Central memory CD8-positive, alpha-beta T cell (primary cell): ENCODE data around the gene KISS1R.
A peak's percentile ranks its signal among the peaks of the same experiment; 100 is the strongest.
"Not testable (repeated sequence)": the region's sequence is repeated elsewhere in the genome, so short reads cannot be mapped to it uniquely, and the experiment has no call there.

Experiments
- ATAC-seq: fragments of 150-1000 bp; cut with Tn5 transposase; replicated peaks from 2 replicates; pipeline ENCODE4 v1.10.0; 2022; ENCODE audit warnings: mild to moderate bottlenecking, moderate FRiP score, moderate number of reproducible peaks; ENCODE audit not compliant: poor library complexity, severe bottlenecking; ENCODE audit errors: extremely low read depth
- DNase-seq, 2 donors: peaks; one replicate each; pipeline ENCODE4 v3.0.0; 2021; ENCODE audit warnings: low spot score in 2 of 2
- H3K27ac Mint-ChIP-seq: one replicate; pipeline ENCODE4 v1.8.0; 2022; ENCODE audit warnings: low read depth, mild to moderate bottlenecking, moderate library complexity, mixed read lengths
- H3K27me3 Mint-ChIP-seq: one replicate; pipeline ENCODE4 v1.8.0; 2022; ENCODE audit warnings: mixed read lengths
- H3K36me3 Mint-ChIP-seq: one replicate; pipeline ENCODE4 v1.8.0; 2022; ENCODE audit warnings: mild to moderate bottlenecking, moderate library complexity, mixed read lengths; ENCODE audit not compliant: insufficient read depth
- H3K4me1 Mint-ChIP-seq: one replicate; pipeline ENCODE4 v1.8.0; 2022; ENCODE audit warnings: mixed read lengths
- H3K4me3 Mint-ChIP-seq: one replicate; pipeline ENCODE4 v1.8.0; 2022; ENCODE audit warnings: mild to moderate bottlenecking, moderate library complexity, mixed read lengths
- H3K9me3 Mint-ChIP-seq: one replicate; pipeline ENCODE4 v1.8.0; 2022; ENCODE audit warnings: mixed read lengths

The KISS1R gene

GRCh38 chr19:953445-954271, 36.5 kb downstream of the KISS1R start:
- Mint-ChIP-seq H3K9me3 (no peaks in the 10 kb centered on the region), H3K4me3 (peak overlapping the region; percentile 79), H3K36me3 (peaks cover 2% of the 10 kb centered on the region), H3K27ac (peak overlapping the region; percentile 57), H3K27me3 (no peaks in the 10 kb centered on the region), H3K4me1 (peaks cover 4% of the 10 kb centered on the region)
- DNase-seq, result no peak
- no peak for ATAC-seq

- H3K4me1 Mint-ChIP-seq, result peaks cover 4% of the 10 kb centered on the region
- H3K9me3 Mint-ChIP-seq, result no peaks in the 10 kb centered on the region
- DNase-seq (no peak), ATAC-seq (no peak)
- H3K36me3 Mint-ChIP-seq, result peaks cover 2% of the 10 kb centered on the region
- H3K4me3 Mint-ChIP-seq, result no peak overlapping the region
- H3K27me3 Mint-ChIP-seq, result no peaks in the 10 kb centered on the region
- no peak overlapping the region for H3K27ac Mint-ChIP-seq
Measured at GRCh38 chr19:954272-954671, 37.1 kb downstream of the KISS1R start.

GRCh38 chr19:954672-955494, 37.8 kb downstream of the KISS1R start:
- peaks cover 4% of the 10 kb centered on the region for H3K4me1 Mint-ChIP-seq
- H3K4me3 Mint-ChIP-seq, result no peak overlapping the region
- H3K27ac Mint-ChIP-seq, result no peak overlapping the region
- H3K9me3 Mint-ChIP-seq, result no peaks in the 10 kb centered on the region
- ATAC-seq, result no peak
- H3K27me3 Mint-ChIP-seq, result no peaks in the 10 kb centered on the region
- H3K36me3 Mint-ChIP-seq, result peaks cover 2% of the 10 kb centered on the region
- DNase-seq, result no peak

GRCh38 chr19:955803-956765, 39.0 kb downstream of the KISS1R start:
- no peaks in the 10 kb centered on the region for H3K9me3 Mint-ChIP-seq
- peaks cover 2% of the 10 kb centered on the region for H3K36me3 Mint-ChIP-seq
- H3K4me1 Mint-ChIP-seq, result peaks cover 4% of the 10 kb centered on the region
- no peaks in the 10 kb centered on the region for H3K27me3 Mint-ChIP-seq
- H3K4me3 Mint-ChIP-seq, result no peak overlapping the region
- ATAC-seq (no peak), DNase-seq (no peak)
- H3K27ac Mint-ChIP-seq, result no peak overlapping the region

- H3K27ac Mint-ChIP-seq, result no peak overlapping the region
- H3K27me3 Mint-ChIP-seq, result no peaks in the 10 kb centered on the region
- DNase-seq (no peak), ATAC-seq (no peak)
- H3K36me3 Mint-ChIP-seq, result peaks cover 2% of the 10 kb centered on the region
- peaks cover 4% of the 10 kb centered on the region for H3K4me1 Mint-ChIP-seq
- H3K9me3 Mint-ChIP-seq, result no peaks in the 10 kb centered on the region
- H3K4me3 Mint-ChIP-seq, result no peak overlapping the region
Measured at GRCh38 chr19:956766-957440, 39.8 kb downstream of the KISS1R start.

GRCh38 chr19:957578-957977, 40.4 kb downstream of the KISS1R start:
- H3K36me3 Mint-ChIP-seq, H3K4me1 Mint-ChIP-seq, H3K27me3 Mint-ChIP-seq, DNase-seq, ATAC-seq, H3K9me3 Mint-ChIP-seq, H3K4me3 Mint-ChIP-seq, H3K27ac Mint-ChIP-seq: not testable (repeated sequence)

- H3K27me3 Mint-ChIP-seq, result no peaks in the 10 kb centered on the region
- H3K4me1 Mint-ChIP-seq, result no peaks in the 10 kb centered on the region
- no peak for ATAC-seq
- peaks cover 4% of the 10 kb centered on the region for H3K36me3 Mint-ChIP-seq
- no peak overlapping the region for H3K27ac Mint-ChIP-seq
- H3K9me3 Mint-ChIP-seq, result no peaks in the 10 kb centered on the region
- DNase-seq, result no peak
- H3K4me3 Mint-ChIP-seq, result no peak overlapping the region
Measured at GRCh38 chr19:958967-959855, 42.1 kb downstream of the KISS1R start.

GRCh38 chr19:960020-960419, 42.9 kb downstream of the KISS1R start:
- H3K9me3 Mint-ChIP-seq, result no peaks in the 10 kb centered on the region
- no peak for DNase-seq
- H3K27ac Mint-ChIP-seq, result no peak overlapping the region
- no peak overlapping the region for H3K4me3 Mint-ChIP-seq
- no peaks in the 10 kb centered on the region for H3K4me1 Mint-ChIP-seq
- no peak for ATAC-seq
- no peaks in the 10 kb centered on the region for H3K27me3 Mint-ChIP-seq
- peaks cover 4% of the 10 kb centered on the region for H3K36me3 Mint-ChIP-seq

- H3K36me3 Mint-ChIP-seq, result peaks cover 4% of the 10 kb centered on the region
- H3K27me3 Mint-ChIP-seq, result no peaks in the 10 kb centered on the region
- H3K9me3 Mint-ChIP-seq, result no peaks in the 10 kb centered on the region
- no peak overlapping the region for H3K27ac Mint-ChIP-seq
- H3K4me3 Mint-ChIP-seq, result no peak overlapping the region
- no peaks in the 10 kb centered on the region for H3K4me1 Mint-ChIP-seq
- no peak for DNase-seq
- ATAC-seq, result no peak
Measured at GRCh38 chr19:960601-960938, 43.4 kb downstream of the KISS1R start.

GRCh38 chr19:961866-962620, 44.9 kb downstream of the KISS1R start:
- no peaks in the 10 kb centered on the region for H3K27me3 Mint-ChIP-seq
- H3K9me3 Mint-ChIP-seq, result no peaks in the 10 kb centered on the region
- no peak for ATAC-seq
- no peak for DNase-seq
- H3K4me3 Mint-ChIP-seq, result no peak overlapping the region
- H3K4me1 Mint-ChIP-seq, result no peaks in the 10 kb centered on the region
- H3K27ac Mint-ChIP-seq, result no peak overlapping the region
- peaks cover 4% of the 10 kb centered on the region for H3K36me3 Mint-ChIP-seq
